HEK293T (cell line): Measurements from ENCODE around the gene MPRIP.

Experiments used
- ELF4 ChIP-seq: fragments of 450-650 bp; IDR thresholded peaks from 2 replicates; pipeline ENCODE4 v1.6.1; 2017; ENCODE audit warnings: antibody characterized with exemption
- SP1 ChIP-seq: fragments of 450-650 bp; IDR thresholded peaks from 2 replicates; pipeline ENCODE4 v1.6.1; 2017
- ZNF384 ChIP-seq: fragments of 450-650 bp; IDR thresholded peaks from 2 replicates; pipeline ENCODE4 v1.6.1; 2016

GRCh38 chr17:17091856-17092756 lies 49.8 kb downstream of the MPRIP start:
- no peak for TF ChIP-seq ZNF384
- TF ChIP-seq ELF4, result no peak
- no peak for TF ChIP-seq SP1
